KMS-11 (cell line): Measurements from ENCODE around the gene PRMT2.

Experiments used
- H2AFZ ChIP-seq: fragments of 200-600 bp; sonication (generic); 2 replicates; pipeline ENCODE4 v1.6.1; 2016; ENCODE audit warnings: antibody characterized with exemption, mixed run types, low read depth
- H3K27ac ChIP-seq: fragments of 200-600 bp; sonication (generic); 2 replicates; pipeline ENCODE4 v1.6.1; 2016; ENCODE audit warnings: mild to moderate bottlenecking, mixed run types
- H3K27me3 ChIP-seq: fragments of 200-600 bp; sonication (generic); 2 replicates; pipeline ENCODE4 v1.6.1; 2017; ENCODE audit warnings: mild to moderate bottlenecking, low read depth, mixed run types, moderate library complexity; ENCODE audit not compliant: insufficient read depth
- H3K36me3 ChIP-seq: fragments of 200-600 bp; sonication (generic); 2 replicates; pipeline ENCODE4 v1.6.1; 2017; ENCODE audit warnings: mild to moderate bottlenecking, mixed run types; ENCODE audit not compliant: insufficient read depth
- H3K4me1 ChIP-seq: fragments of 200-600 bp; sonication (generic); 2 replicates; pipeline ENCODE4 v1.6.1; 2016; ENCODE audit warnings: mild to moderate bottlenecking, low read depth, mixed run types; ENCODE audit not compliant: poor library complexity, severe bottlenecking
- H3K4me2 ChIP-seq: fragments of 200-600 bp; sonication (generic); 2 replicates; pipeline ENCODE4 v1.7.0; 2016; ENCODE audit warnings: mild to moderate bottlenecking, mixed run types
- H3K4me3 ChIP-seq: fragments of 200-600 bp; sonication (generic); IDR thresholded peaks from 2 replicates; pipeline ENCODE4 v1.6.1; 2017; ENCODE audit warnings: low read depth, low read length, mixed read lengths; ENCODE audit not compliant: insufficient read depth
- H3K79me2 ChIP-seq: fragments of 200-600 bp; sonication (generic); 2 replicates; pipeline ENCODE4 v1.6.1; 2016; ENCODE audit warnings: low read depth, mixed run types; ENCODE audit not compliant: insufficient read depth
- H3K9ac ChIP-seq: fragments of 200-600 bp; sonication (generic); 2 replicates; pipeline ENCODE4 v1.6.1; 2016; ENCODE audit warnings: mild to moderate bottlenecking, mixed run types
- H4K20me1 ChIP-seq: fragments of 200-600 bp; sonication (generic); 2 replicates; pipeline ENCODE4 v1.6.1; 2016; ENCODE audit warnings: mild to moderate bottlenecking, mixed run types; ENCODE audit not compliant: insufficient read depth
- TF ChIP-seq, protein P1 (sequence below): fragments of 200-600 bp; sonication (generic); conservative IDR thresholded peaks from 2 replicates; pipeline ENCODE4 v1.6.1; 2017; ENCODE audit warnings: low read depth, mild to moderate bottlenecking, antibody characterized with exemption, low read length, moderate library complexity, mixed read lengths

PRMT2 gene

DNA sequence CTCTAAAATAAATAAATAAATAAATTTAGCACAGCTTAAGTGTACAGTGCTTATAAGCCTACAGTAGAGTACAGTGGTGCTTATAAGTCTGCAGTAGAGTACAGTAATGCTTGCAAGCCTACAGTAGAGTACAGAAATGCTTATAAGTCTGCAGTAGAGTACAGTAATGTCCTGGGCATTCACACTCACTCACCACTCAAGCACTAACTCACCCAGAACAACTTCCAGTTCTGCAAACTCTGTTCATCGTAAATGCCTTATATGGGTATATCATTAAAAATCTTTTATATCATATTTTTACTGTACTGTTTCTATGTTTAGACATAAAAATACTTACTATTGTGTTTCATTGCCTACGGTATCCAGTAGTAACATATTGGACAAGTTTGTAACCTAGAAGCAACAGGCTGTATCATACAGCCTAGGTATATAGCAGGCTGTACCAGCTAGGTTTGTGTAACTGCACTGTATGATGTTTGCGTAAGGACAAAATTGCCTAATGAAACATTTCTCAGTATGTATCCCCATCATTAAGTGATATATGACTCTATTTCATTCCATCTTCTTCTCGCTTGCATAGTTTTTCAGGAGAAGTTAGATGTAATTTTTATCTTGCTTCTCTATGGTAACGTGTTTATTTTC, 16.6 kb upstream of the PRMT2 start:
- H3K27ac ChIP-seq, result no peak overlapping the region
- H3K4me3 ChIP-seq, result no peak overlapping the region
- no peak overlapping the region for H3K4me2 ChIP-seq
- H4K20me1 ChIP-seq, result no peaks in the 10 kb centered on the region
- no peaks in the 10 kb centered on the region for H3K79me2 ChIP-seq
- H3K27me3 ChIP-seq, result no peaks in the 10 kb centered on the region
- H3K9ac ChIP-seq, result no peak overlapping the region
- H2AFZ ChIP-seq, result no peak overlapping the region
- TF ChIP-seq, protein P1, sequence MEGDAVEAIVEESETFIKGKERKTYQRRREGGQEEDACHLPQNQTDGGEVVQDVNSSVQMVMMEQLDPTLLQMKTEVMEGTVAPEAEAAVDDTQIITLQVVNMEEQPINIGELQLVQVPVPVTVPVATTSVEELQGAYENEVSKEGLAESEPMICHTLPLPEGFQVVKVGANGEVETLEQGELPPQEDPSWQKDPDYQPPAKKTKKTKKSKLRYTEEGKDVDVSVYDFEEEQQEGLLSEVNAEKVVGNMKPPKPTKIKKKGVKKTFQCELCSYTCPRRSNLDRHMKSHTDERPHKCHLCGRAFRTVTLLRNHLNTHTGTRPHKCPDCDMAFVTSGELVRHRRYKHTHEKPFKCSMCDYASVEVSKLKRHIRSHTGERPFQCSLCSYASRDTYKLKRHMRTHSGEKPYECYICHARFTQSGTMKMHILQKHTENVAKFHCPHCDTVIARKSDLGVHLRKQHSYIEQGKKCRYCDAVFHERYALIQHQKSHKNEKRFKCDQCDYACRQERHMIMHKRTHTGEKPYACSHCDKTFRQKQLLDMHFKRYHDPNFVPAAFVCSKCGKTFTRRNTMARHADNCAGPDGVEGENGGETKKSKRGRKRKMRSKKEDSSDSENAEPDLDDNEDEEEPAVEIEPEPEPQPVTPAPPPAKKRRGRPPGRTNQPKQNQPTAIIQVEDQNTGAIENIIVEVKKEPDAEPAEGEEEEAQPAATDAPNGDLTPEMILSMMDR, result no peak
- no peaks in the 10 kb centered on the region for H3K4me1 ChIP-seq
- no peaks in the 10 kb centered on the region for H3K36me3 ChIP-seq

DNA sequence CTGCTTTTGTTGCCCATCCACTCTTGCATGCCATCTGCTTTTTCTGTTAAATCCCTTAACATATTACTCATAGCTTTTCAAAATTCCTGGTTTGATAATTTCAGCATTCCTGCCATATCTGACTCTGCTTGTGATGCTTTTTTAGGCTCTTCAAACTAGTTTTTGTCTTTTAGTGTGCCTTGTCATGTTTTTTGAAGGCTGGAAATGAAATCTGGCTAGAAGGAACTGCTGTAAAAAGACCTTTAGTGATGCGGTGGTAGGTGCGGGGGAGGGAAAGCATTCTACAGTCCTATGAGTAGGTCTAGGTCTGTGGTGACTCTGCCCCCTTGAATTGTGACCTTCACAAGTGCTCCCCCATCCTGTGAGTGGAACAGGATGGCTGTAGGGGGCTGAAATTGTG, 15.6 kb upstream of the PRMT2 start:
- no peak overlapping the region for H3K4me2 ChIP-seq
- H4K20me1 ChIP-seq, result no peaks in the 10 kb centered on the region
- no peak overlapping the region for H3K27ac ChIP-seq
- H3K9ac ChIP-seq, result no peak overlapping the region
- no peaks in the 10 kb centered on the region for H3K27me3 ChIP-seq
- TF ChIP-seq, protein P1, result no peak
- no peak overlapping the region for H2AFZ ChIP-seq
- no peaks in the 10 kb centered on the region for H3K4me1 ChIP-seq
- H3K79me2 ChIP-seq, result no peaks in the 10 kb centered on the region
- H3K36me3 ChIP-seq, result no peaks in the 10 kb centered on the region
- no peak overlapping the region for H3K4me3 ChIP-seq

DNA sequence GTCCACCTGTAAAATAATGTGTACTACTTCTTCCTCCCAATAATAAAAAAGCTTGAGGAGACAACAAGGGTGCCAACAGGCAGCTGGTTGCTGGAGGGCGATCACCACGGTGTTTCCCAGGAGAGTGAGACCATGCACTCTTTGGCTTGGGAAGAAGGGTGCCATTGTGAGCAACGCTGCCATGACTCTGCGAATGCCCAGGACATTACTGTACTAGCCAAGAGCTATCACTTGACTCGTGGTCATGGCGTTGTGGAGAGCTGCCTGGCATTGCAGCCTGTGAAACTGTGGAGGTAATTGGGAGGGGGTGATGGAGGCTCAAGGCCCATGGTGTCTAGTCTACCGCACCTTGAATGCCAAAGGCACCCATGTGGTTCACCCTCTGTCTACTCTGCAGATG, 14.6 kb upstream of the PRMT2 start:
- Histone ChIP-seq H3K27ac (no peak overlapping the region), H2AFZ (no peak overlapping the region), H3K9ac (no peak overlapping the region), H3K4me1 (no peaks in the 10 kb centered on the region), H3K36me3 (no peaks in the 10 kb centered on the region), H3K4me3 (no peak overlapping the region), H3K79me2 (no peaks in the 10 kb centered on the region), H4K20me1 (no peaks in the 10 kb centered on the region), H3K4me2 (no peak overlapping the region), H3K27me3 (no peaks in the 10 kb centered on the region)
- TF ChIP-seq, protein P1, result no peak

DNA sequence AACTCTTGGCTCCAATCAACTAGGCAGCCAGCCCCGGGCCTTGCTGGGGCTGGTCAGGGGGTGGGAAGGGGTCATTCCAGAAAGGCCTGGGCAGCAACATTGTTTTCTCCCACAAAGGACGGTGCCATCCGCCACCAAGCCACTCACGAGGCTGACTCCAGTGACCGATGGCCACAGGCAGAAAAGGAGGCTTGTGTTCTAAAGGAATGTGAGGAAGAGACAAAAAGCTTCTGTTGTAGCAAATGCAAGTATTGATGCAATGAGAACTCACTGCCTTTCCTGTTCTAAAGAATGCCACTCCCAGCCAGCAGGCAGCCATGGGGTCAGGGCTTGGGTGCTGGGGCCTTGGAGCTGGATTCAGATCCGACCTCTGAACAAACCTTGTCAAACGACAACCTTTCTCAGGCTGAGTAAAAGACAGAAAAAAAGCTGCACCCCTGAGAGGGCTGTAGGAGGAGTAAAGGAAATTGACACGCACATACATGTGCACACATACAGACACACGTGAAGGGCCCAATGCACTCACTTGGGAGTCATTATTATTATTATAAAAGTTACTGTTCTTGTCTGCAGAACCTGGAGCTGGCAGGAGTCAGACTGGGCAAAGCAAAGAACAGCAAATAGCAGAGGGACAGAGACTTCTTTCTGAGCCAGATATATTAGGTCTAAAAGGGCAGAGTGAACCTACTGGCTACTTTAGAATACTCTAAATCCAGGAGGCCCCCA, 13.9 kb upstream of the PRMT2 start:
- Histone ChIP-seq H3K27me3 (no peaks in the 10 kb centered on the region), H3K27ac (no peak overlapping the region), H3K79me2 (no peaks in the 10 kb centered on the region), H3K4me2 (no peak overlapping the region), H3K36me3 (no peaks in the 10 kb centered on the region), H3K4me1 (no peaks in the 10 kb centered on the region), H4K20me1 (no peaks in the 10 kb centered on the region), H3K4me3 (no peak overlapping the region), H3K9ac (no peak overlapping the region), H2AFZ (no peak overlapping the region)
- TF ChIP-seq, protein P1, result no peak
